Bone marrow (tissue), 2 donors: ENCODE results near the gene BOD1L2.

Source experiments
- DNase-seq, 2 donors: peaks; one replicate each; lab custom pipeline; 2025; lab: John Stamatoyannopoulos, UW

The BOD1L2 gene

GRCh38 chr18:57150081-57150480 lies 3.2 kb downstream of the BOD1L2 start:
- DNase-seq: no peak

- DNase-seq: no peak
Measured at GRCh38 chr18:57150828-57151227, 3.9 kb downstream of the BOD1L2 start.

- DNase-seq: no peak
Measured at GRCh38 chr18:57154191-57154830, 7.4 kb downstream of the BOD1L2 start.

GRCh38 chr18:57164401-57164800 lies 17.5 kb downstream of the BOD1L2 start:
- DNase-seq: no peak

- no peak for DNase-seq
Measured at GRCh38 chr18:57167617-57168308, 20.9 kb downstream of the BOD1L2 start.

- DNase-seq: no peak
Measured at GRCh38 chr18:57171026-57171425, 24.1 kb downstream of the BOD1L2 start.

- no peak for DNase-seq
Measured at GRCh38 chr18:57175532-57175931, 28.6 kb downstream of the BOD1L2 start.

- no peak for DNase-seq
Measured at GRCh38 chr18:57185434-57185833, 38.5 kb downstream of the BOD1L2 start.

- DNase-seq: no peak
Measured at GRCh38 chr18:57188851-57189557, 42.1 kb downstream of the BOD1L2 start.

- no peak for DNase-seq
Measured at GRCh38 chr18:57190026-57190425, 43.1 kb downstream of the BOD1L2 start.

- no peak for DNase-seq
Measured at GRCh38 chr18:57194070-57194469, 47.2 kb downstream of the BOD1L2 start.

- DNase-seq: no peak
Measured at GRCh38 chr18:57194622-57195021, 47.7 kb downstream of the BOD1L2 start.

- no peak for DNase-seq
Measured at GRCh38 chr18:57195341-57195740, 48.5 kb downstream of the BOD1L2 start.

- no peak for DNase-seq
Measured at GRCh38 chr18:57197261-57197660, 50.4 kb downstream of the BOD1L2 start.

- DNase-seq: no peak
Measured at GRCh38 chr18:57198073-57198472, 51.2 kb downstream of the BOD1L2 start.
